HepG2 (cell line): ENCODE data around the gene RAB40C. TPM values are rescaled to one million over a fixed set of nuclear protein-coding genes. Genes with fewer than 3 reads are reported as not detected.

Experiments
- IKZF1 ChIP-seq: fragments of 450-650 bp; IDR thresholded peaks from 2 replicates; pipeline ENCODE4 v1.7.1; 2016
- TCF7L2 ChIP-seq: IDR thresholded peaks from 2 replicates; pipeline ENCODE4 v1.6.1; 2011; ENCODE audit warnings: mild to moderate bottlenecking, low read depth, low read length, moderate library complexity
- TERF1 ChIP-seq: sonication (generic); formaldehyde crosslinking; IDR thresholded peaks from 2 replicates; pipeline ENCODE4 v1.8.0; 2022; ENCODE audit warnings: mild to moderate bottlenecking, missing genetic modification reagents, moderate library complexity
- ZBTB38 ChIP-seq: sonication (generic); formaldehyde crosslinking; IDR thresholded peaks from 2 replicates; pipeline ENCODE4 v1.5.1; 2020; ENCODE audit warnings: mild to moderate bottlenecking, missing genetic modification reagents
- ZNF20 ChIP-seq: sonication (generic); formaldehyde crosslinking; IDR thresholded peaks from 2 replicates; pipeline ENCODE4 v1.4.0; 2020; ENCODE audit warnings: mild to moderate bottlenecking, moderate library complexity, missing genetic modification reagents
- ZNF205 ChIP-seq: IDR thresholded peaks from 2 replicates; pipeline ENCODE4 v1.6.1; 2018; ENCODE audit warnings: missing biosample characterization, missing genetic modification reagents
- ZNF207 ChIP-seq: fragments of 450-650 bp; IDR thresholded peaks from 2 replicates; pipeline ENCODE4 v1.6.1; 2016; ENCODE audit warnings: antibody characterized with exemption, borderline replicate concordance
- ZNF33A ChIP-seq: sonication (generic); formaldehyde crosslinking; IDR thresholded peaks from 2 replicates; pipeline ENCODE4 v1.5.1; 2020; ENCODE audit warnings: missing genetic modification reagents, mild to moderate bottlenecking, moderate library complexity, borderline replicate concordance
- ZNF687 ChIP-seq: sonication (generic); formaldehyde crosslinking; IDR thresholded peaks from 2 replicates; pipeline ENCODE4 v1.5.1; 2020; ENCODE audit warnings: mild to moderate bottlenecking, missing genetic modification reagents, moderate library complexity
- polyA plus RNA-seq, 8 experiments: library from polyadenylated mRNA; depleted of rRNA in 3 of 8; stranded (reverse) in 7 of 8; unstranded in 1 of 8; fragments of >200 nt; fragmentation: Illumina TruSeq in 4 of 8; extraction: Trizol in 4 of 8; gene quantifications; 2 replicates each; pipeline versions ENCODE4 v1.2.1 to v1.2.3, GENCODE V29; 2011 to 2016; ENCODE audit warnings: low read depth in 4 of 8, missing spikeins in 1 of 8, mixed read lengths in 1 of 8; ENCODE audit not compliant: insufficient read depth in 1 of 8
- total RNA-seq, 5 experiments: library from RNA; depleted of rRNA; stranded (reverse); fragments of >200 nt; fragmentation: Illumina TruSeq; extraction: Trizol; gene quantifications; 2 replicates each; pipeline ENCODE4 v1.2.3, GENCODE V29; 2016; ENCODE audit warnings: low read depth in 1 of 5
- TF ChIP-seq, protein P1 (sequence below): sonication (generic); formaldehyde crosslinking; IDR thresholded peaks from 2 replicates; pipeline ENCODE4 v1.5.0; 2020; ENCODE audit warnings: mild to moderate bottlenecking, missing genetic modification reagents, moderate library complexity
- TF ChIP-seq, protein P2 (sequence below): sonication (generic); formaldehyde crosslinking; IDR thresholded peaks from 2 replicates; pipeline ENCODE4 v1.5.1; 2020; ENCODE audit warnings: missing genetic modification reagents, mild to moderate bottlenecking, borderline replicate concordance
- TF ChIP-seq, protein P3 (sequence below): sonication (generic); formaldehyde crosslinking; IDR thresholded peaks from 2 replicates; pipeline ENCODE4 v1.4.0; 2020; ENCODE audit warnings: missing genetic modification reagents, borderline replicate concordance
- TF ChIP-seq, protein P4 (sequence below): sonication (generic); formaldehyde crosslinking; IDR thresholded peaks from 2 replicates; pipeline ENCODE4 v1.4.0; 2020; ENCODE audit warnings: missing genetic modification reagents

Gene RAB40C
- total and polyA plus RNA-seq, 2 of the 13 experiments (the other 11 are each of a cell fraction or from before 2014, with no cell fraction given) = 7.7 to 11.5 TPM

DNA sequence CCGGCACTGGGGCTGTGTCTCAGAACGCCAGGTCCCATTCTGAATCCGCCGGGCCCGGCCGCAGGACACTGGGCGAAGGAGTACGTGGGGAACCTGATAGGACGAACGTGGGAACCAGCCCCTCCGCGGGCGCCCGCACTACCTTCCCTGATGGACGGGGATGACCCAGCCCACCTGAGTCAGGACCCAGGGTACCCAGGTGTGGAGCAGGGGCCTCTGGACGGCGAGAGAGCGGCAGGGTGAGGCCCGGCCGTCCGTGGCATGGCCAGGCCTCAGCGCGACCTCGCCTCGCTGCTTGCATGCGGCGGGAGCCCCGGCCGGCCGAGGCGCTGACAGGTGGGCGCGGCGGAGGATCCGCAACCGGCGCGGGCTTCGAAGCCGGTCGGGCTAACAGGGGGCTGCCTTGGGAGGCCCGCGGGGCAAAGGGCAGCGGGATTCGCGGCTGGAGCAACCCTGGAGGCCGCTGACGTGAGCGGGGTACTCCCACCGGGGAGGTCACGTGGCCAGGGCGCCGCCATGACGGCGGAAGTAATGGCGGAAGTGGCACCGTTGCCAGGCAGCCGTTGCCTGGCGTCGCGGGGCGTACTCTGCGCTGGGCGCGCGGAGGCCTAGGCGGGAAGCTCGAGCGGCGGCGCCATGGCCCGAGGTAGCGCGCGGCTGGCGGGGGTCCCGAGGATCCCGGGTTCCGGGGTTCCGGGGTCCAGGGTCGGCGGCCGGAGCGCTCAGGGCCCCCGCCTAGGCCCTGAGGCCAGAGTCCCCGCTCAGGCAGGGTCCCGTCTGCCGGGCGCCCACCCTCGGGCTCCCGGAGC is 59.1 kb downstream of the RAB40C start, which contains the start of gene WDR90 (continued):
- TF ChIP-seq, protein P1, sequence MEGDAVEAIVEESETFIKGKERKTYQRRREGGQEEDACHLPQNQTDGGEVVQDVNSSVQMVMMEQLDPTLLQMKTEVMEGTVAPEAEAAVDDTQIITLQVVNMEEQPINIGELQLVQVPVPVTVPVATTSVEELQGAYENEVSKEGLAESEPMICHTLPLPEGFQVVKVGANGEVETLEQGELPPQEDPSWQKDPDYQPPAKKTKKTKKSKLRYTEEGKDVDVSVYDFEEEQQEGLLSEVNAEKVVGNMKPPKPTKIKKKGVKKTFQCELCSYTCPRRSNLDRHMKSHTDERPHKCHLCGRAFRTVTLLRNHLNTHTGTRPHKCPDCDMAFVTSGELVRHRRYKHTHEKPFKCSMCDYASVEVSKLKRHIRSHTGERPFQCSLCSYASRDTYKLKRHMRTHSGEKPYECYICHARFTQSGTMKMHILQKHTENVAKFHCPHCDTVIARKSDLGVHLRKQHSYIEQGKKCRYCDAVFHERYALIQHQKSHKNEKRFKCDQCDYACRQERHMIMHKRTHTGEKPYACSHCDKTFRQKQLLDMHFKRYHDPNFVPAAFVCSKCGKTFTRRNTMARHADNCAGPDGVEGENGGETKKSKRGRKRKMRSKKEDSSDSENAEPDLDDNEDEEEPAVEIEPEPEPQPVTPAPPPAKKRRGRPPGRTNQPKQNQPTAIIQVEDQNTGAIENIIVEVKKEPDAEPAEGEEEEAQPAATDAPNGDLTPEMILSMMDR = peak; percentile 29; the same call in 1 of the 2 replicates
- TF ChIP-seq ZNF687 (CRISPR knock-in tag) = peak; percentile 98
- TF ChIP-seq ZNF207 = no peak
- no peak for TF ChIP-seq ZNF205 (CRISPR knock-in tag)
- TF ChIP-seq, protein P2, sequence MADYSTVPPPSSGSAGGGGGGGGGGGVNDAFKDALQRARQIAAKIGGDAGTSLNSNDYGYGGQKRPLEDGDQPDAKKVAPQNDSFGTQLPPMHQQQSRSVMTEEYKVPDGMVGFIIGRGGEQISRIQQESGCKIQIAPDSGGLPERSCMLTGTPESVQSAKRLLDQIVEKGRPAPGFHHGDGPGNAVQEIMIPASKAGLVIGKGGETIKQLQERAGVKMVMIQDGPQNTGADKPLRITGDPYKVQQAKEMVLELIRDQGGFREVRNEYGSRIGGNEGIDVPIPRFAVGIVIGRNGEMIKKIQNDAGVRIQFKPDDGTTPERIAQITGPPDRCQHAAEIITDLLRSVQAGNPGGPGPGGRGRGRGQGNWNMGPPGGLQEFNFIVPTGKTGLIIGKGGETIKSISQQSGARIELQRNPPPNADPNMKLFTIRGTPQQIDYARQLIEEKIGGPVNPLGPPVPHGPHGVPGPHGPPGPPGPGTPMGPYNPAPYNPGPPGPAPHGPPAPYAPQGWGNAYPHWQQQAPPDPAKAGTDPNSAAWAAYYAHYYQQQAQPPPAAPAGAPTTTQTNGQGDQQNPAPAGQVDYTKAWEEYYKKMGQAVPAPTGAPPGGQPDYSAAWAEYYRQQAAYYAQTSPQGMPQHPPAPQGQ = 0 out of 2 replicates have a peak, but pooled peaks have one; percentile 26
- peak; percentile 82 for TF ChIP-seq ZBTB38 (CRISPR knock-in tag)
- no peak for TF ChIP-seq TCF7L2
- TF ChIP-seq IKZF1 = no peak
- TF ChIP-seq, protein P3, sequence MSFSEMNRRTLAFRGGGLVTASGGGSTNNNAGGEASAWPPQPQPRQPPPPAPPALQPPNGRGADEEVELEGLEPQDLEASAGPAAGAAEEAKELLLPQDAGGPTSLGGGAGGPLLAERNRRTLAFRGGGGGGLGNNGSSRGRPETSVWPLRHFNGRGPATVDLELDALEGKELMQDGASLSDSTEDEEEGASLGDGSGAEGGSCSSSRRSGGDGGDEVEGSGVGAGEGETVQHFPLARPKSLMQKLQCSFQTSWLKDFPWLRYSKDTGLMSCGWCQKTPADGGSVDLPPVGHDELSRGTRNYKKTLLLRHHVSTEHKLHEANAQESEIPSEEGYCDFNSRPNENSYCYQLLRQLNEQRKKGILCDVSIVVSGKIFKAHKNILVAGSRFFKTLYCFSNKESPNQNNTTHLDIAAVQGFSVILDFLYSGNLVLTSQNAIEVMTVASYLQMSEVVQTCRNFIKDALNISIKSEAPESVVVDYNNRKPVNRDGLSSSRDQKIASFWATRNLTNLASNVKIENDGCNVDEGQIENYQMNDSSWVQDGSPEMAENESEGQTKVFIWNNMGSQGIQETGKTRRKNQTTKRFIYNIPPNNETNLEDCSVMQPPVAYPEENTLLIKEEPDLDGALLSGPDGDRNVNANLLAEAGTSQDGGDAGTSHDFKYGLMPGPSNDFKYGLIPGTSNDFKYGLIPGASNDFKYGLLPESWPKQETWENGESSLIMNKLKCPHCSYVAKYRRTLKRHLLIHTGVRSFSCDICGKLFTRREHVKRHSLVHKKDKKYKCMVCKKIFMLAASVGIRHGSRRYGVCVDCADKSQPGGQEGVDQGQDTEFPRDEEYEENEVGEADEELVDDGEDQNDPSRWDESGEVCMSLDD (CRISPR knock-in tag) = no peak; the same call in 1 of the 2 replicates
- TF ChIP-seq, protein P4, sequence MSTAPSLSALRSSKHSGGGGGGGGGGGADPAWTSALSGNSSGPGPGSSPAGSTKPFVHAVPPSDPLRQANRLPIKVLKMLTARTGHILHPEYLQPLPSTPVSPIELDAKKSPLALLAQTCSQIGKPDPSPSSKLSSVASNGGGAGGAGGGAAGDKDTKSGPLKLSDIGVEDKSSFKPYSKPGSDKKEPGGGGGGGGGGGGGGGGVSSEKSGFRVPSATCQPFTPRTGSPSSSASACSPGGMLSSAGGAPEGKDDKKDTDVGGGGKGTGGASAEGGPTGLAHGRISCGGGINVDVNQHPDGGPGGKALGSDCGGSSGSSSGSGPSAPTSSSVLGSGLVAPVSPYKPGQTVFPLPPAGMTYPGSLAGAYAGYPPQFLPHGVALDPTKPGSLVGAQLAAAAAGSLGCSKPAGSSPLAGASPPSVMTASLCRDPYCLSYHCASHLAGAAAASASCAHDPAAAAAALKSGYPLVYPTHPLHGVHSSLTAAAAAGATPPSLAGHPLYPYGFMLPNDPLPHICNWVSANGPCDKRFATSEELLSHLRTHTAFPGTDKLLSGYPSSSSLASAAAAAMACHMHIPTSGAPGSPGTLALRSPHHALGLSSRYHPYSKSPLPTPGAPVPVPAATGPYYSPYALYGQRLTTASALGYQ (CRISPR knock-in tag) = no peak; the same call in 1 of the 2 replicates
- TF ChIP-seq TERF1 (CRISPR knock-in tag) = no peak
- no peak for TF ChIP-seq ZNF33A (CRISPR knock-in tag)
- no peak for TF ChIP-seq ZNF20
